Kidney epithelial cell (primary cell): ENCODE data around the gene CDC37. TPM values are rescaled to one million over a fixed set of nuclear protein-coding genes. Genes with fewer than 3 reads are reported as not detected.

Experiments used
- DNase-seq: peaks from one replicate; pipeline ENCODE4 v3.0.0-alpha.2; 2010; ENCODE audit warnings: low read depth
- H3K27me3 ChIP-seq: 2 replicates; pipeline ENCODE4 v1.6.0; 2011; ENCODE audit warnings: low read length; ENCODE audit not compliant: control insufficient read depth, insufficient read depth
- H3K36me3 ChIP-seq: 2 replicates; pipeline ENCODE4 v1.5.1; 2011; ENCODE audit warnings: low read length; ENCODE audit not compliant: control insufficient read depth, insufficient read depth
- H3K4me3 ChIP-seq: 2 replicates; pipeline ENCODE4 v1.5.1; 2011; ENCODE audit warnings: low read depth, mild to moderate bottlenecking, control low read depth, low read length
- CTCF ChIP-seq: IDR thresholded peaks from 2 replicates; pipeline ENCODE4 v1.5.1; 2011; ENCODE audit warnings: mild to moderate bottlenecking, moderate library complexity, low read length, control low read depth, inconsistent platforms; ENCODE audit not compliant: insufficient read depth, poor library complexity, severe bottlenecking
- total RNA-seq: library from RNA; depleted of rRNA; stranded (reverse); fragments of >200 nt; gene quantifications from 2 replicates; pipeline ENCODE4 v1.2.3, GENCODE V29; 2015

CDC37 gene
- total RNA-seq, 1 donor from 2014 or later = 327 TPM

- TF ChIP-seq CTCF = no peak
- no peak for DNase-seq
- Histone ChIP-seq H3K27me3 (peaks cover 23% of the 10 kb centered on the region), H3K36me3 (no peaks in the 10 kb centered on the region), H3K4me3 (no peak overlapping the region)
Measured at GRCh38 chr19:10408511-10409283, 5.4 kb upstream of the CDC37 start.

- DNase-seq = no peak
- H3K4me3 ChIP-seq = no peak overlapping the region
- H3K36me3 ChIP-seq = no peaks in the 10 kb centered on the region
- H3K27me3 ChIP-seq = peaks cover 23% of the 10 kb centered on the region
- TF ChIP-seq CTCF = no peak
Measured at GRCh38 chr19:10407096-10407495, 3.8 kb upstream of the CDC37 start.

GRCh38 chr19:10406191-10406590 is 2.8 kb upstream of the CDC37 start:
- H3K36me3 ChIP-seq = no peaks in the 10 kb centered on the region
- DNase-seq = no peak
- no peak for TF ChIP-seq CTCF
- H3K27me3 ChIP-seq = peaks cover 23% of the 10 kb centered on the region
- no peak overlapping the region for H3K4me3 ChIP-seq

GRCh38 chr19:10404888-10405820 is 1.8 kb upstream of the CDC37 start:
- DNase-seq = no peak
- TF ChIP-seq CTCF = no peak
- Histone ChIP-seq H3K36me3 (no peaks in the 10 kb centered on the region), H3K4me3 (peak overlapping the region; percentile 100), H3K27me3 (peaks cover 23% of the 10 kb centered on the region)

- Histone ChIP-seq H3K4me3 (peak overlapping the region; percentile 100), H3K27me3 (peaks cover 20% of the 10 kb centered on the region), H3K36me3 (peaks cover 1% of the 10 kb centered on the region)
- DNase-seq = no peak
- no peak for TF ChIP-seq CTCF
Measured at GRCh38 chr19:10402441-10403038, 802 bp downstream of the CDC37 start.
